Activated T-cell treated with anti-CD3 and anti-CD28 coated beads, Interleukin-2, amount 50 U/mL, for 4 hours (primary cell): ENCODE measurements around the gene PTPRO. TPM values are rescaled to one million over a fixed set of nuclear protein-coding genes. Genes with fewer than 3 reads are reported as not detected.

Experiments
- ATAC-seq, 2 donors: fragments of 200-7000 bp; cut with Tn5 transposase; one replicate each; pipeline ENCODE4 v1.10.0; 2021
- DNase-seq: peaks from one replicate; pipeline ENCODE4 v3.0.0-alpha.2; 2020
- H3K27me3 Mint-ChIP-seq: one replicate; pipeline ENCODE4 v1.8.0; 2021; ENCODE audit warnings: low read depth, mixed read lengths
- H3K36me3 Mint-ChIP-seq: one replicate; pipeline ENCODE4 v1.8.0; 2022; ENCODE audit warnings: mixed read lengths; ENCODE audit not compliant: insufficient read depth
- H3K4me1 Mint-ChIP-seq: one replicate; pipeline ENCODE4 v1.8.0; 2021; ENCODE audit warnings: low read depth, mixed read lengths
- H3K4me3 Mint-ChIP-seq: one replicate; pipeline ENCODE4 v1.8.0; 2021; ENCODE audit warnings: mild to moderate bottlenecking, moderate library complexity, mixed read lengths
- H3K9me3 Mint-ChIP-seq: one replicate; pipeline ENCODE4 v1.8.0; 2021; ENCODE audit warnings: mixed read lengths
- total RNA-seq, 3 donors: library from RNA; stranded (reverse); gene quantifications; one replicate each; pipeline ENCODE4 v1.2.1, GENCODE V29; 2021

The PTPRO gene
- total RNA-seq, 3 donors from 2014 or later, result 0.14 TPM; not detected in 2

- H3K27me3 Mint-ChIP-seq, result peaks cover 7% of the 10 kb centered on the region
- ATAC-seq, result no peak
Observed at GRCh38 chr12:15444523-15444922, 122.2 kb downstream of the PTPRO start.

GRCh38 chr12:15446807-15447206 is 124.5 kb downstream of the PTPRO start:
- ATAC-seq, result peak; percentile 50 to 51
- Mint-ChIP-seq H3K36me3 (no peaks in the 10 kb centered on the region), H3K4me3 (no peak overlapping the region), H3K4me1 (no peaks in the 10 kb centered on the region), H3K27me3 (peaks cover 3% of the 10 kb centered on the region), H3K9me3 (no peaks in the 10 kb centered on the region)
- no peak for DNase-seq

More at GRCh38 chr12:15444523-15444922, 122.2 kb downstream of the PTPRO start:
- Mint-ChIP-seq H3K4me3 (no peak overlapping the region), H3K4me1 (no peaks in the 10 kb centered on the region), H3K9me3 (no peaks in the 10 kb centered on the region), H3K36me3 (no peaks in the 10 kb centered on the region)
- no peak for DNase-seq

DNA sequence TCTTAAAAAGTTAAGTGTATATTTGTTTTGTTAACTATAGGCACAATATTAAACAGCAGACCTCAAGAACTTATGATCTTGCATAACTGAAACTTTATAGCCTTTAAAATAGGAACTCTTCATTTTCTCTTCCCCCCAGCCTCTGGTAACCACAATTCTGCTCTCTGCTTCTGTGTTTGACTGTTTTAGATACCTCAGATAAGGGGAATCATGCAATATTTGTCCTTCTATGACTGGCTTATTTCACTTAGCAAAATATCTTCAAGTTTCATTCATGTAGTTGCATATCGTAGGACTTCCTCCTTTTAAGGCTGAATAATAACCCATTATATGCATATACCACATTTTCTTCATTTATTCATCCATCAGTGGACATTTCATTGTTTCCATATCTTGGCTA is 131.3 kb downstream of the PTPRO start:
- H3K27me3 Mint-ChIP-seq, result no peaks in the 10 kb centered on the region
- no peaks in the 10 kb centered on the region for H3K36me3 Mint-ChIP-seq
- H3K4me3 Mint-ChIP-seq, result no peak overlapping the region
- peaks cover 15% of the 10 kb centered on the region for H3K9me3 Mint-ChIP-seq
- ATAC-seq (peak in 1 of 2 donors; percentile 40), DNase-seq (no peak)
- H3K4me1 Mint-ChIP-seq, result no peaks in the 10 kb centered on the region

DNA sequence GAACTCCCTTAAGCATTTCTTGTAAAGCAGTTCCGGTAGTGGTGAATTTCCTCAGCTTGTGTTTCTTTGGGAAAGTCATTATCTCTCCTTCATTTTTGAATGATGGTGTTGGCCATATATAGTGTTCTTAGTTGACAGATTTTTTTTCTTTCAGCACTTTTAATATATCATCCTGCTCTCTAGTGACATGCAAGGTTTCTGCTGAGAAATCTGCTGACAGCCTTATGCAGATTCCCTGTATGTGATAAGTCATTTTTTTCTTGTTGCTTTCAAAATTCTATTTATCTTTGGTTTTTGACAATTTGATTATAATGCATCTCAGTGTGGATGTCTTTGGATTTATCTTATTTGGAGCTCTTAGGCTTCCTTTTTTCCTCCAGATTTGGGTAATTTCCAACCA is 135.7 kb downstream of the PTPRO start:
- Mint-ChIP-seq H3K4me3 (no peak overlapping the region), H3K27me3 (peaks cover 3% of the 10 kb centered on the region), H3K36me3 (no peaks in the 10 kb centered on the region), H3K9me3 (peaks cover 24% of the 10 kb centered on the region), H3K4me1 (no peaks in the 10 kb centered on the region)
- ATAC-seq (no peak), DNase-seq (no peak)

GRCh38 chr12:15468911-15469310 is 146.6 kb downstream of the PTPRO start:
- H3K4me3 Mint-ChIP-seq, result no peak overlapping the region
- H3K4me1 Mint-ChIP-seq, result no peaks in the 10 kb centered on the region
- peaks cover 12% of the 10 kb centered on the region for H3K27me3 Mint-ChIP-seq
- ATAC-seq (no peak), DNase-seq (no peak)
- H3K9me3 Mint-ChIP-seq, result no peaks in the 10 kb centered on the region
- no peaks in the 10 kb centered on the region for H3K36me3 Mint-ChIP-seq

GRCh38 chr12:15469356-15469755 is 147.0 kb downstream of the PTPRO start:
- peaks cover 12% of the 10 kb centered on the region for H3K27me3 Mint-ChIP-seq
- no peaks in the 10 kb centered on the region for H3K9me3 Mint-ChIP-seq
- DNase-seq (no peak), ATAC-seq (no peak)
- no peak overlapping the region for H3K4me3 Mint-ChIP-seq
- no peaks in the 10 kb centered on the region for H3K4me1 Mint-ChIP-seq
- no peaks in the 10 kb centered on the region for H3K36me3 Mint-ChIP-seq

GRCh38 chr12:15472036-15472435 is 149.7 kb downstream of the PTPRO start:
- H3K4me3 Mint-ChIP-seq, result no peak overlapping the region
- no peak for DNase-seq
- H3K9me3 Mint-ChIP-seq, result no peaks in the 10 kb centered on the region
- no peak for ATAC-seq
- no peaks in the 10 kb centered on the region for H3K4me1 Mint-ChIP-seq
- H3K36me3 Mint-ChIP-seq, result no peaks in the 10 kb centered on the region
- peaks cover 5% of the 10 kb centered on the region for H3K27me3 Mint-ChIP-seq

DNA sequence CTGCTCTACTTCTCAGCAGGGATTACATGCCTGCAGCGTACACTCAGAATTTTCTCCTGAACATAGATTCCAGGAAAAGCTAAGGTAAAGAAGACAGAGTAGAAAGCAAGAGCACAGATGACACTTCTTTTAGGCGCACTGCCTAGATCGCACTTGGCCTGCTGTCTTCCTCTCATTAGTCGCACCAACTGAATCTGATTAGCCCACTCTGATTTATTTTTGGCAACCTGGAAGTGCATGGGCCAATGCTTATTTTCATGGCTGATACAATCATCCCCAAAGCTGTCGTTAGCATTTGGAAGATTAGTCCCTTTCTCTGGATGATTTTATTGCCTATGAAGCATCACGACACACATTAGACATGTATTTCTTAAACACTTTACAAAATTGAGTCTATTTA is 152.5 kb downstream of the PTPRO start:
- H3K36me3 Mint-ChIP-seq, result no peaks in the 10 kb centered on the region
- no peaks in the 10 kb centered on the region for H3K4me1 Mint-ChIP-seq
- no peaks in the 10 kb centered on the region for H3K9me3 Mint-ChIP-seq
- DNase-seq, result no peak
- H3K4me3 Mint-ChIP-seq, result no peak overlapping the region
- H3K27me3 Mint-ChIP-seq, result peaks cover 1% of the 10 kb centered on the region
- ATAC-seq, result no peak

GRCh38 chr12:15477761-15478160 is 155.5 kb downstream of the PTPRO start:
- Mint-ChIP-seq H3K9me3 (no peaks in the 10 kb centered on the region), H3K4me3 (no peak overlapping the region), H3K36me3 (no peaks in the 10 kb centered on the region), H3K4me1 (no peaks in the 10 kb centered on the region), H3K27me3 (peaks cover 4% of the 10 kb centered on the region)
- ATAC-seq, result no peak
- DNase-seq, result no peak

DNA sequence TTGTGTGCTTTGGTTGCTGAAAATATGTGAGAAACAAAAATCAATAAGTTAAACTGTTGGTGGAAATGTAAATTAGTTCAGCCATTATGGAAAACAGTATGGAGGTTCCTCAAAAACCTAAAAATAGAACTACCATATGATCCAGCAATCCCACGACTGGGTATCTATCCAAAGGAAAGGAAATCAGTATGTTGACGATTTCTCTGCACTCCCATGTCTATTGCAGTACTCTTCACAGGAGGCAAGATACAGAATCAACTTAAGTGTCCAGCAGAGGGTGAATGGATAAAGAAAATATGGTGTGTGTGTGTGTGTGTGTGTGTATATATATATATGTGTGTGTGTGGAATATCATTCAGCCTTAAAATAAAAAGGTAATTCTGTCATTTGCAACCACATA is 159.5 kb downstream of the PTPRO start:
- ATAC-seq, result no peak
- H3K4me3 Mint-ChIP-seq, result no peak overlapping the region

DNA sequence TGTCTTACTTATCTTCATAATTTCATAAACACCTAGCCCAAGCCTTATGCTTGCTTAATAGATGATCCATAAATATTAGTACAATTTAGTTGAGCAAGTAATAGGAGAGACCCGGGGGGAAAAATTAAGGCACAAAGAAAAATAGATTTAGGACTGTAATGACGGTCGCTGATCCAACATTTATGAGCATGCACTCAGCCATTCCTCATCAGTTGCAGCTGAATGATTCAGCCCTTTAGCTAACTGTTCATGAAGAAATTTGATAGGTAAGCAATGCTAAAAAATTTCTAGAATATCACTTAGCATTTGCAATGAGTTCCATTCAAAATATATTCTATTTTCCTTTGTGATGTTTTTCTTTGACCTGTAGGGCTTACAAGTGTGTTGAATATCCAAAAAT is 163.2 kb downstream of the PTPRO start:
- H3K4me3 Mint-ChIP-seq, result no peak overlapping the region
- H3K9me3 Mint-ChIP-seq, result no peaks in the 10 kb centered on the region
- no peaks in the 10 kb centered on the region for H3K4me1 Mint-ChIP-seq

More for the DNA sequence above, 159.5 kb downstream of the PTPRO start:
- Mint-ChIP-seq H3K9me3 (no peaks in the 10 kb centered on the region), H3K36me3 (no peaks in the 10 kb centered on the region), H3K27me3 (peaks cover 4% of the 10 kb centered on the region), H3K4me1 (no peaks in the 10 kb centered on the region)
- no peak for DNase-seq

DNA sequence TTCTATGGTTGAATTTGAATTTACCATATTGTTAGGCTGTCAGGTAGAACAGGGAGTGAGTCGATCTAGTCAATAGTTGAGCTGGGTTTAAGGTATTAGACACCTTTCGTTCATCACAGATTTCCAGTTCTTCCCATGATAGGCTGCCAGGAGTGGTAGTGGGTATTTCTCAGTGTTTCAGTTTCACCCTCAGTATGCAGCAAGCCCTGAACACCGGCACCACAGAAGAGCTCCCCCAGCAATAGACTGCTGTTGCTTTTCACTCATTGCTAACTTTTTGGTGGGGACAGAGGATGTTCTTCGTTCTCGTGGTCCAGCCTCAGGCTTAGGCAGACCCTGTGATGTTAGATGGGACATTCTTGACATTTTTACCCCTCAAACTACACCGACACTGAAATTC is 164.6 kb downstream of the PTPRO start:
- peaks cover 17% of the 10 kb centered on the region for H3K27me3 Mint-ChIP-seq
- DNase-seq, result no peak
- H3K9me3 Mint-ChIP-seq, result peaks cover 2% of the 10 kb centered on the region
- no peaks in the 10 kb centered on the region for H3K4me1 Mint-ChIP-seq
- no peak for ATAC-seq
- no peaks in the 10 kb centered on the region for H3K36me3 Mint-ChIP-seq
- H3K4me3 Mint-ChIP-seq, result no peak overlapping the region

More for the DNA sequence above, 163.2 kb downstream of the PTPRO start:
- ATAC-seq (no peak), DNase-seq (no peak)
- Mint-ChIP-seq H3K27me3 (peaks cover 12% of the 10 kb centered on the region), H3K36me3 (no peaks in the 10 kb centered on the region)

DNA sequence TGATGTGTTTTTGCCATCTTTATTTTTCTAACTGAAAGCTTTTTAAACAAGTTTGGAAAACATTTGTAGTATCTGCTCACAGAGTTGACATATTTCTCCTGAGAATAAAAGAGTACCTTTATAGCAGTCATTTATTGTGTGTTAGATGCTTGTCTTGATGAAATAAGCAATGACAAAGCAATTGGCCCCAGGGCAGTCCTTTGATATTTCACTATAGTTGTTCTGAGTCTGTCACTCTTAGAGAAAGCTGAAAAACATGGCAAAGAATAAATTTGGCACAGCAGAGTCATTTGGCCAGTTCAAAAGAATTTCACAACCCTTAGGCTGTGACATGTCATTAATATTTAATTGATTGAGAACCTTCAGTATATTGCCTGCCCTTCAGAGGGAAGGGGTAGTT is 166.2 kb downstream of the PTPRO start:
- H3K27me3 Mint-ChIP-seq, result peaks cover 23% of the 10 kb centered on the region
- no peak overlapping the region for H3K4me3 Mint-ChIP-seq
- H3K4me1 Mint-ChIP-seq, result no peaks in the 10 kb centered on the region
- peaks cover 14% of the 10 kb centered on the region for H3K9me3 Mint-ChIP-seq
- DNase-seq (no peak), ATAC-seq (no peak)
- H3K36me3 Mint-ChIP-seq, result no peaks in the 10 kb centered on the region

DNA sequence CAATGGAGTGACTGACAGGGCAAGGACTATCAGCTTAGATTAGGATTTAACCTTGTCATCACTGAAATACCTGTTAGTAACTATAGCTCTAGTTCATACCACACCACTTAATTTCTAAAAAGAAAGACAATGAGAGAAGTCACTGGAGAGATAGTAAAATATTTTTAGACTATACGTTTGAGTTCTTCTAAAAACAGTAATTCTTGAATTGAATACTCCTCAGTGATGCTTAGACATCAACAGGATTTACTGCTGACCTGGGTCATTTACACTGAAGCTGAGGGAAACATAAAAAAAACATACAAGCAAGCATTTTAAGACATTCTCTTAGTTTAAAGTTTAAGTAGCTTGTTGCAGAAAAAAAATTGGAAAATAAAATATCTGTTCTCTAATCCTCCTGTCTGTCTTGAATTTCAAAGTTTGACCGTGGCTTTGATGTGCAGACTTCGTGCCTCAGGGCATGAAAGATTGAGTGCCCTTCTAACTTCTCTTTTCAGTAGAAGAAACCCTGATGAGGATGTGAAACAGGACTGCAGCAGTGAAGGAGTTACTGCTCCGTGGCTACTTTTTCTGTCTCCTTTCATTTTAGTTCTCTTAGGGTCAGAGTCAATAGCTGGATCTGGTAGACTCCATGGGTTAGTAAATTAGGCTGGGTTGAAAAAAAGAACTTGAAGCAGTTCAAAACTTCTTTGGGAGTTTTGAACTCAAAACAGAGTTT is 172.2 kb downstream of the PTPRO start:
- H3K27me3 Mint-ChIP-seq, result peaks cover 28% of the 10 kb centered on the region
- H3K9me3 Mint-ChIP-seq, result peaks cover 14% of the 10 kb centered on the region
- no peaks in the 10 kb centered on the region for H3K4me1 Mint-ChIP-seq
- DNase-seq (no peak), ATAC-seq (no peak)
- H3K4me3 Mint-ChIP-seq, result no peak overlapping the region
- no peaks in the 10 kb centered on the region for H3K36me3 Mint-ChIP-seq

DNA sequence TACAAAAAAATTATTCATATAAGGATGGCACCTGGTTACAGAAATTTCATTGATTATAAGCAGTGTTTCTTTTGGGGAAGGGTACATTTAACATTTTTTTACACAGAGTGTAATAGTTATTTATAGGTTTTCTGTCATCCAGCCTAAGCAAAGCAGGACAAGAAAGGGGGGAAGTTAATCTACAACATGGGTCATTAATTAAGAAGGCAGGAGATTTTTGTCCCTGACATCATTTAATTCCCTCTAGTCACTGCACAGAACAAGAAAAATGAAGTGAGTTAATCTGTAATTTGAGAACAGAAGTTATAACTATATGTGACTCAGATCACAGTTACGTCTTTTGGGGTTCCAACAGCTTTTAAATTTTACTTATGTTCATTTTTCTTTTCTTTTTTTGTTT is 173.4 kb downstream of the PTPRO start:
- H3K9me3 Mint-ChIP-seq, result peaks cover 14% of the 10 kb centered on the region

More for the DNA sequence above, 173.4 kb downstream of the PTPRO start:
- peaks cover 22% of the 10 kb centered on the region for H3K27me3 Mint-ChIP-seq
- ATAC-seq (no peak), DNase-seq (no peak)
- H3K36me3 Mint-ChIP-seq, result no peaks in the 10 kb centered on the region
- H3K4me1 Mint-ChIP-seq, result no peaks in the 10 kb centered on the region
- no peak overlapping the region for H3K4me3 Mint-ChIP-seq
